ENCODE measurements around the gene CMAS.
"Not testable (repeated sequence)": the region's sequence is repeated elsewhere in the genome, so short reads cannot be mapped to it uniquely, and the experiment has no call there.

CMAS gene

GRCh38 chr12:22046090-22046967, at the start of gene CMAS:
CMAS (plus strand) TSS chr12:22046218; CDS start chr12:22046304, 86 bp downstream.
- peak; percentile 60 for DNase-seq (ENCODE audit: low spot score)

GRCh38 chr12:21998295-21998694, 47.7 kb upstream of the CMAS start:
- no peak for DNase-seq (ENCODE audit: low spot score)

GRCh38 chr12:21998782-21999181, 47.2 kb upstream of the CMAS start:
- no peak for DNase-seq (ENCODE audit: low spot score)

- DNase-seq (ENCODE audit: low spot score): no peak
Observed at GRCh38 chr12:22002430-22002829, 43.6 kb upstream of the CMAS start.

GRCh38 chr12:22007794-22008193, 38.2 kb upstream of the CMAS start:
- DNase-seq (ENCODE audit: low spot score): not testable (repeated sequence)

- no peak for DNase-seq (ENCODE audit: low spot score)
Observed at GRCh38 chr12:22008196-22008595, 37.8 kb upstream of the CMAS start.

GRCh38 chr12:22014041-22014782, 31.8 kb upstream of the CMAS start:
- peak; percentile 22 for DNase-seq (ENCODE audit: low spot score)

GRCh38 chr12:22014783-22015144, 31.3 kb upstream of the CMAS start:
- DNase-seq (ENCODE audit: low spot score): peak; percentile 61

- no peak for DNase-seq (ENCODE audit: low spot score)
Observed at GRCh38 chr12:22016982-22017381, 29.0 kb upstream of the CMAS start.

- peak; percentile 44 for DNase-seq (ENCODE audit: low spot score)
Observed at GRCh38 chr12:22018860-22019259, 27.2 kb upstream of the CMAS start.

- DNase-seq (ENCODE audit: low spot score): not testable (repeated sequence)
Observed at GRCh38 chr12:22023489-22023888, 22.5 kb upstream of the CMAS start.

- DNase-seq (ENCODE audit: low spot score): no peak
Observed at GRCh38 chr12:22029491-22029890, 16.5 kb upstream of the CMAS start.

- no peak for DNase-seq (ENCODE audit: low spot score)
Observed at GRCh38 chr12:22029991-22030390, 16.0 kb upstream of the CMAS start.

GRCh38 chr12:22032732-22033131, 13.3 kb upstream of the CMAS start:
- no peak for DNase-seq (ENCODE audit: low spot score)

- DNase-seq (ENCODE audit: low spot score): no peak
Observed at GRCh38 chr12:22034709-22035506, 11.1 kb upstream of the CMAS start.

GRCh38 chr12:22037947-22038346, 8.1 kb upstream of the CMAS start:
- no peak for DNase-seq (ENCODE audit: low spot score)

- DNase-seq (ENCODE audit: low spot score): no peak
Observed at GRCh38 chr12:22038734-22039133, 7.3 kb upstream of the CMAS start.

GRCh38 chr12:22039361-22039760, 6.7 kb upstream of the CMAS start:
- no peak for DNase-seq (ENCODE audit: low spot score)

- no peak for DNase-seq (ENCODE audit: low spot score)
Observed at GRCh38 chr12:22042976-22043669, 2.9 kb upstream of the CMAS start.

GRCh38 chr12:22043943-22044342, 2.1 kb upstream of the CMAS start:
- no peak for DNase-seq (ENCODE audit: low spot score)

- no peak for DNase-seq (ENCODE audit: low spot score)
Observed at GRCh38 chr12:22044391-22044790, 1.6 kb upstream of the CMAS start.

GRCh38 chr12:22046968-22047390, 961 bp downstream of the CMAS start:
- peak; percentile 10 for DNase-seq (ENCODE audit: low spot score)

Data from kidney capillary endothelial cell (primary cell).